GM21737 (cell line): ENCODE data around the gene GARNL3.

ENCODE experiments used
- ATAC-seq: cut with Tn5 transposase; IDR thresholded peaks from one replicate; pipeline ENCODE4 v1.9.1; 2021; ENCODE audit warnings: mild to moderate bottlenecking, moderate library complexity; ENCODE audit not compliant: unreplicated experiment

GARNL3 gene

DNA sequence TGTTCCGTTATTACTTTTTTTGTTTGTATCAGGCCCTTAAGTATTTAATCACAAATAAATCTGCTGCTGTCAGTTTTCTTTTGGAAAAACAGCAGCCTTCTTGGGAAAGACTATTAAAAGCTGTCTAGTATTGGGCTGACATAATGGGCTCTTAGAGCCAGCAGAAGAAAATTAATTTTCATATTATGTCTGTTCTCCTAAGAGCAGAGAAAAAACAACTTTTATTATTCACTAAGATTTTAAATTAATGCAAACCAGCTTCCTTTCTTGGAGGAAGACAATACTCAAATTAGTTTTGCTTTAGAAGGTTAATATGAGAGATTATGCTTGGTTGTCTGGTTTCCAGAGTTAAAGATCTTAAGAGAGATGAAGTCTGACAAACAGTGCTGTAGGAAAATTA, 30.6 kb upstream of the GARNL3 start:
- ATAC-seq: no peak

DNA sequence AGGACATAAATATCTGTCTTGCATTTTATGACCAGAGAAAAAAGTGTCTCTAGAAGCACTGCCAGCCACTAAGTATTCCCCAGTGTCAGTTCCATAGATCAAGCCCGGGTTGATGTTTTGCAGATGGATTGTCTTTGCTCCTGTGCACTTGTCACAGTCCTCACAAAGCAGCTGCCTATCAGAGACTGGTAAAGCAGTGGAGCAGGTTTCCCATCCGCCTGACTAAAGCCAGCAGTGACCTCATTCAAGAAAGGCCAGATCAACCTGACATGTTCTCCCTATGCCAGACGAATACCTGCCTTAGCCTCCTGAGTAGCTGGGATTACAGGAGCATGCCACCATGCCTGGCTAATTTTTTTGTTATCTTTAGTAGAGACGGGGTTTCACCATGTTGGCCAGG, 26.8 kb upstream of the GARNL3 start:
- no peak for ATAC-seq

DNA sequence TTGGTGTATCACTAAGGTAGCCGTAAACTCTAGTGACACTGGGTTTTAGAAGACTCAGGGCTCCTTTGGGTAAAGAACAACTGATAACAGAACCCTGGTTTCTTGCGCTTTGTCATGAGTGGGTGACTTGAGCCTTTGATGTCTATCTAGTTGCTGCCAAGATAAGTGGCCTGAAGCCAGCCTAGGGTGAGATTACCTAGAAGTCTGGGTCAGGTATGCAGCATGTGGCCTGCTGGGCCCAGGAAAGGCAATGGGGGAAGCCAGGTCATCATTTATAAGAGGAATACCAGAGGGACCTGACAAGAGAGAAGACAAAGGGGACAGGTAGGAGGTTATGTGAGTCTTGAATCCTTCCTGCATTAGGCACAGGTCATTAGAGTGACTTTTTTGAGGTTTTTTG, 23.2 kb upstream of the GARNL3 start:
- ATAC-seq: no peak

DNA sequence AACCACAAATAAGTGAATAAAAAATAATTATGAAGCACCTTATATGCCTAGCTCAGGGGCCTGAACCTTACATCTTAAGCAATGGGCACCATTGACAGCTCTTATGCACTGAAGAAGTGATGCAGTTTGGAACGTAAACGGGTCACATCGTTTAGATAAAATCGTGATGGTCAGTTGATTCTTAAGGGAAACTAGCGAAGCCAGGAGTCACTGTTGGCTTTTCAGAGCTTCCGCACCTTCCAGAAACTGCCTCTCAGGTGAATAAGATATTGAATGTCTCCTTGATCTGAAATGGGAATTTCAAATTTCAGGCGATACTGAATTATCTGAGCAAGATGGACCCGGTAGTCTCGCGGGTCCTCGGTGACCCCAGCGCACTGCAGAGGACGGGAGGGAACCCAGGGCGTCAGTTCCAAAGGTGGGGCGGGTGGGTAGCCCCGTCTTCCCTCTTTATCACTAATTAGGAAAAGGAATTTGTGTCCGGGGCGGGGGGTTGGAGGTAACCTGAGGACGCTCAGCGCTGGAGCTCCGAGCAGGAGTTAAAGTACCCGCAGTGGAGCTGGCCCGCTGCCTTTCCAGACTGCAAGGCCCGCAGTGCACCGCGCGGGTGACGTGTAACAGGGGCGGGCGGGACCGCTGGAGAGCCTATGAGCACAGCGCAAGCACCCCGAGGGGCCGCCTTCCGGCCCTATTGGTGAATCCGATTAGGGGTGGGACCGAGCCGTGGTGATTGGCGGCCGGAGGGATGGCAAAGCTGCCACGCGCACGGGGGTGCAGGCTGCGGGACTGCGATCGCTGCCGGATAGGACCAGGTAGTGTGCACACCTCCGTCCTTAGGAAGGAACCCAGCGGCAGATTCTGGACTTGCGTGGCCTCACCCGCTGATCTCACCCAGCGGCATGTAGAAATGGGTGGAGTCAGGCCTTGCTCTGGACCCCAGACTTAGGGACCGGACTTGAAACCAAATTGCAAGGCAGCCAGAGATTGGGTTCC, 19.7 kb upstream of the GARNL3 start:
- peak; percentile 100 for ATAC-seq

DNA sequence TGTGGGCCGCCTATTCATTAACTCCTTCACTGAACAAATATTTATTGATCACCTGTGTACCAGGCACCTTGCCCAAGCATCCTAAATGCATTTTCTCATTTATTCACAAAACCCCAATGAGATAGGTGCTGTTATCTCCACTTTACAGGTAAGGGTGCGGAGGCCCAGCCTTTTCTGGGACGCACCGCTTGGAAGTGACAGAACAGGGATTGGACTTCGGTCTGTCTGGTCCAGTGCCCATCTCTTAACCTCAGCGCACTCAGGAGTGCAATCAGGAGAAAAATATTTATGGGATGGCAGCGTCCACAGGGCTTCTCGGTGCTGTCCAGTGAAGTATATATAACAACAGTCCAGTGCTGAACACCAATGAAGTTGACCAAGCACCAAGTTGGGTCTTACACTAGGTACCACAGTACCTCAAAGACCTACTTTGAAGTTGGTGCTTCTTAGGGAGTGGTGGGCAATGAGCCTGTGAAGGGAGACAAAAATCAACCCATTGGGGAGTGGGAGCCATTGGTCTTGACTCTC, 18.9 kb upstream of the GARNL3 start:
- ATAC-seq: no peak

DNA sequence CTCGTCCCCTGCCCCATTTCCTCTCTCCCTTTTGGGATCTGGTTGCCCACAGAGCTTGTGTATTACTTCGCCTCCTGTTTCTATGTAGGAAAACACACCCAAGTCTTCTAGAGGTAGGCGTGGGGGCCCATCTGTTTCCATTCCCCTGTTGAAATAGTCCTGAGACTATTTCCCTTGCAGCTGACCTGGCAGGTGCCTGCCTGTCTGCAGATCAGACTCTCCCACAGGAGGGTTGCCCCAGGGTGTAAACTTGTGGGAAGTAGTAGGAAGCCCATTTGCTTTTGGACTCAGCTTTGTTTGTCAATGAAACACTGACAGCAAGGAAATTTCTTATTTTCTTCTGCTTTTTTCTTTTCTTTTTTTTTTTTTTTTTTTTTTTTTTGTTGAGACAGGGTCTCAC, 16.3 kb upstream of the GARNL3 start:
- no peak for ATAC-seq

DNA sequence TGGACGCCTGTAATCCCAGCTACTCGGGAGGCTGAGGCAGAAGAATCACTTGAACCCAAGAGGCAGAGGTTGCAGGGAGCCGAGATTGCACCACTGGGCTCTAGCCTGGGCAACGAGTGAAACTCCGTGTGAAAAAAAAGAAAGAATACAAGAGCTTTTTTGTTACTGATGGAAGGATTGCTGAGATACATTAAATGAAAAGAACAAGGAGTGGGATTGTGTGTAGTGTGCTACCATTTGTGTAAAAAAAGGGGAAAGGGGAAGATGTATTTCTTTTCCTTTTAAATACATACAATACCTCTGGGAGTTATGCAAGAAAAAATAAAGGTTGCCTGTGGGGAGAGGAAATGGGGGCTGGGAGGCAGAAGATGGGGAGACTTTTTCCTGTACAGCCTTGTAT, 14.7 kb upstream of the GARNL3 start:
- no peak for ATAC-seq

DNA sequence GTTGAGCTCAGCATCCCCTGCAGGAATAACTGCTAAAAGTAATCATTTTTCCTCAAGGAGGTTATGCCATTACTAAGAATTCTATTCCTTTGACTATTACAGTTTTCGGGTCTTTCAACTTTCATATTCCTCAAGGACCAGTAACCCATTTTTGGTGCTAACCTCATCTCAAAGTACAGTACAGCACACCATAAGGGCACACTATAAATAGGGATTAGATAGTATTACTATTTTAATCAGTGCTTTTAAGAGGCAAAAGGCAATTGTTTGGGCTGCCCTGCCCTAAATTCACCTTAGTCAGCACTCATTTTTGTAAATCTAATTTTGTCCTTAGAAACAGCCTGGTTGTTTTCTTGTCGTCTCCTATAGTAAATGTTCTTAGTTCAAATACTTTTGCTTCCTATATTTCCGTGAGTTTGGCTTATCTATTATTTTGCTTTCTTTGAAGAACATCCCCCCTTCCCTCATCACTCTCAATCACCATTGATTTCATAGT, 13.6 kb upstream of the GARNL3 start:
- ATAC-seq: no peak

DNA sequence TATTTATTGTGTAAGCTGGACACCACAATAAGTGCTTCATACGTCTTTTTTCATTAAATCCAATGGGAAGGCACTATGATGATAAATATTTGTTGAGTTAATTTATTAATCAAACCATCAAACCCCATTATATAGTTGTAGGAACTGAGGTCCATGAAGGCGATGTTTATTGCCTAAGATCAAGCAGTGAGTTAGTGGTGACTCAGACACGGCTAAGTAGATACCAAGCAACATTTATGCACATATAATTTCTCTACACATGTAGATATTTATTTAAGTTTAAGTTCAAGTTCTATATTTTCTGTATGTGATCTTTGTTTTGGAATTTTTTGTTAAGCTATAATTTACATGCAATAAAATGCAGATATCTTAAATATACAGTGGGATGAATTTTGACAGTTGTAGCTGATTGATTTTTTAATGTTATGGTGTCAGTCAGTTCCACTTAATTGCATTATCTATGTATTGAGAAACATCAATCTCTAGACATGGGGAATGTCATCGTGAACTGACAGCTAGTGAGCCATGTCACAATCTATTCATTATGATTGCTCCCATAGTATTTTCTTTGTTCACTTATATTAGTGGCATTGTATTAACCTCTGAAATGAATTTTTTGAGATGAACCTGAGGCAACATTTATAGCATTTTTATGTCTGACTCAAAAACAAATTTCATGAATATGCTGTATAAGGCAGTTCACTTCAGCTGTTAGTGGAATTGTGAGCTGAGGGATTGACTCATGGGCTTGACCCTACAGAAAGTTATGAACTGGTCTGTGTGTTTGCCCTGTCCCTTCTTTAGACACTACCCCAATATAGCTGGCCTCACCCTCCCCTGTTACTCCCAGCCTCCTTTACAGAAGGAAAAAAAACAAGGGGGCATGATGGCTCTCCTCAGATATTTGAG, 11.9 kb upstream of the GARNL3 start:
- no peak for ATAC-seq

DNA sequence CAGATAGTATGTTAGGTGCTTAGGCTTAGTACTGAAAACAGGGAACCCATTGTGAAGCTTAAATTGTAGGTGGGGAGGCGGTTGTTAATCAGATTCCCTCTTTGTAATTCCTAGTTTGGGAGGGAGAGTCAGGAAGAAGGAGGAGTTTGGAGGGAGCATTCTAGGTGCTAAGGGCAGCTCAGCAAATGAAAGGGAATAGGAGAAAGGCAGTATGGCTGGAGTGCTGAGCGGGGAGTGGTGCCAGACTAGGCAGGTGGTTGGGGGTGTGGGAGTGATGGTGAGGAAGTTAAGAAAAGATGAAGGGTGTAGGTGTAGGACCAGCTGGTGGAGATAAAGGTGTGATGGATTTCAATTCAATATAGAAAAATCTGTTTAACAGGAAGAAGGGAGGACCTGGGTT, 11.1 kb upstream of the GARNL3 start:
- ATAC-seq: no peak

DNA sequence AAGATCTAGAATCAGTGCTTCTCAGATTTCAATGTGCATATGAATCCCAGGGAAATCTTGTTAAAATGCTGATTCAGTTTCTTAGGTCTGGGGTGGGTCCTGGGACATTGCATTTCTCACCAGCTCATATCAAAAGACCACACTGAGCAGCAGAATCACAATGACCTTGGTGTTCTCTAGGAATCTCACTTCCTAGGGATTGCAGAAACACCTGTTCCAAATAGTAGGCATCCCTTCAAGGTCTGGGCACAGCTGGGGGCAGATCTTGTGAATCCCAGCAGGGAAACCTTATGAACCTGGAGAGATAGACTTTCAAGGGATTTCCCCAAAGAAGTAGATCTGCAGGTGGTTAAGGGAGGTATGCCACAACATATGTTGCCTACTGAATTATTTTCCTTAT, 8.9 kb upstream of the GARNL3 start:
- no peak for ATAC-seq

DNA sequence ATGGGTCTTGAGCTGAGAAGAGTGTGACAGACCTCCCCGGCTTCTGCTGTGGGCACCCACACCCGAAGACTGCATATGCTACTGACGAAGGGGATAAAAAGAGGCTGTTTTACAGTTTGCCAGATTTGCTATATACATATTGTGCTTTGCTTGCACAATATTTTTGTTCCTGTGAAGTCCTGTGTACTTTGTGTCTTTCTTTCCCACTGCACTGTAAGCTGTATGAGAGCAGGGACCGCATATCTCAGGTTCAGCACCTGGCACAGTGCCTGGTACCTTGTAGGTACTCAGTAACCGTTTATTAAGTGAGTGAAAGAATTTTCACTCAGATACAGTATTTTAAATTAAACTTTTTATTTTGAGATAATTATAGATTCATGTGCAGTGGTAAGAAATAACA, 8.2 kb upstream of the GARNL3 start:
- ATAC-seq: no peak

DNA sequence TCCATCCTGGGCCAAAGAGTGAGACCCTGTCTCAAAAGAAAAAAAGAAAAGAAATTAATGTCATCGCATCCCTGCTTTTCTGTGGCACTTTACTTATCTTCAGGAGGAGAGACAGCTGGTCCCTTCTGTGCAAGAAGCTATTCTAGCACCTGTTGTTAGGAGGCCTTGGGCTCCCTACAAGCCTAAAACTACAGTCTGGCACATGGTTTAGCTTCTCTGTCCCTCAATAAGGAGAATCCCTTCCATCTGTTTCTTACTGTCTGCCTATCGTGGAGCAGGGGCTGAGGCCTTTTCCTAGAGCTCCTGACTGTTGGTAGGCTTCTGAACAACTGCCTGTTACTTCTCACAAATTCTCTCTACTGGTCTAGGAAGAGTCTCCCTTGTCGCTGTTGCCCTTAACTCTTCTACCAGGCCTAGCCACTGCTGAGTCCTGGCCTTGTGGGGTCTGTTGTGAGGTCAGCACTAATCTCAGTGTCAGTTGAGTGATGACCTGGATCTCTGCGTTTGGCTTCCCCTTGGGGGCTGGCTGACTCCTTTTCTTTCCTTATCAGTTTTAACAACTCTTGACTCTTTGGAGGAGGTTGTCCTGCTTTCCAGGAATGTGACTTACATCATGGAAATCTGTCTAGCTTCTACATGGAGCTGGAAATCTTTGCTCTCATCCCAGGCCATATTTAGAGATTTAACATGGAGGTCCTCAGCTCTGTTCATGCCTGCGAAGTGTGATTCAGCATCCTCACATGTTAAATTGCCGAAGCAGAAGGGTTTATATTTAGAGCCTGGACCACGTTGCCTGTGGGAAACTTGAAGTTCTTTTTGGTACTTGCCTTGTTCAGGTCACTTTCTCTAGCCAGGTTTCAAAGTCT, 5.7 kb upstream of the GARNL3 start:
- no peak for ATAC-seq

DNA sequence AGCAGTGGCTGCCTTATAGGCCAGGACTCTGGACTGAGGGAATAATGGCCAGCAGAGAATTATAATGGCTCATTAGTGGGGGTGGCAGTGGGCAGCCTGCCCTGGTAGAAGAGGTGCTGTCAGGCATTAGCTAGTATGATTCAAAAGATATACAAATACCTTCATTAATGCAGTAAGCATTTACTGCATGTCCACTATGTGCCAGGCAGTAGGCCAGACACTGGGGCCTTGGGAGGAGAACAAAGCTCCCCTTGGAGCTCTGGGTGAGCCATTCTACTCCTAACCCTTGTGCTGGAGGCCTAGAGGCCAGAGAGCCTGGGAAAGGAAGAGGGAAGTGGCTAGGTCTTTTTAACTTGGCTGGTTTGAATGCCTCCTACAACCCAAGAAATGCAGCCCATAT, 2.0 kb upstream of the GARNL3 start:
- ATAC-seq: no peak

DNA sequence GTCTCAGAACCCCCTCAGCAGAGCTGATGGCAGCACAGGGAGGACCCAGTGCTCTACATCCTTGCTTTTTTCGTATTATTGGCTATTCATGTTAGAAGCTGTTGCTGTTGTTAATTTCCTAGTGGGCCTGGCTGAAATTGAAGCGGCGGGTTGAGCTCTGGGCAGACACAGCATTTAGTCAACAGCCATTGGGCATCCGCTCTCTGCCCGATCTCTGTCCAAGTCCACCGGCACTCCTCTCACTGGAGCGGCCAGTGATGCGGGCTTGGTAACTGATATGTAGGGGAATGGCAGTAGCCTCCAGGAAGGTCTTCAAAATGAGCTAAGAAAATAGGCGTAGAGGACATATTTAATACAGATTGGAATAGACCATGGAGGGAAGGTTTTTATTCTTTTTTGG, 1.3 kb upstream of the GARNL3 start:
- no peak for ATAC-seq

DNA sequence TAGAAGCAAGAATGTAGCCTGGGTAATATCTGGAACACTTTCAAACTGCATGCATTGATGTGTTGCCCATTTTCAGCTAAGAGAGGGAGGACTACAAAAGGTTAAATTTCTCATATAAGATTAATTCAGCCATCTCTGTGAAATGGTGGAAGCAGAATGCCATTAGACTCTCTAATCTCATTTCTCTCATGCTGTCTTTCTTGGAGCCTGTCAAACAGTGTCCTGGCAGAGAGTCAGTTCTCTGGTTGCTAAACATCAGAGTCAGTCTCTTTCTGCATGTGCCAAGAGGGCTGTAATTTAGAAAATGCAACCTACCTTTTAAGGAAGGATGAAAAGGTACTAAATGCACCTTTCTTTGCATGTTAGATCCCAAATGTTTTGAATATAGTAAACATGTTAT, 910 bp upstream of the GARNL3 start:
- ATAC-seq: no peak

DNA sequence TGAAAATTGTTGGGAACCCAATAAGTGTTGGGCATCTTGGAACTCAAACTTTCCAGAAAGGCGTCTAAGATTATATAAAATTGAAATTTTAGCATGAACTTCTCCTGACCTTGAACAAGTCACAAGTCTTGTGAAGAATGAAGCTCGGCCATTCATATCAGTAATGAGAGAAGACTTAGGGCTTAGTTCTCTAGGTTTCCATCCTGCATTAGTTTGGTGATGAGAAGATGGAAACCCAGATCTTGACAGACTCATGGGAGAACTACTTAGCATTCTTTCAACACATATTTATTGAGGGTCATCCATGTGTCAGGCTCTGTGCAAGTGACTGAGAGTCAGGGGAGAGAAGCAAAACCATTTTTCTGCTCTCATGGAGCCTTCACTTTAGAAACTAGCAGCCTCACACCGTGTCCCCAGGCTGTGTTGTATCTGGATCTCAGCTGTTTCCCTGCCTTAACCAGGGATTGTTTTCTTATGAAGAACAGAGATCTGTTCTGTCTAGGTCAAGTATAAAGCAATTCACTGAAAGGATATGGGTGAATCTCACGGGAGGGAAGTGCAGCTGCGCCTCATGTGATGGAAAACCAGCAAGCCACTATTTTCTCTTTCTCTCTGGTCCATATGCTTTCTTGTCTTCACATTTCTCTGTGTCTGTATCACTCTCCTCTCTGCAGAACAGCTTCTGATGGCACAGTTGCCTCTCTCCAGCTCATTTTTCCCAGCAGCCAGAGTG, 3.4 kb downstream of the GARNL3 start:
- ATAC-seq: no peak

DNA sequence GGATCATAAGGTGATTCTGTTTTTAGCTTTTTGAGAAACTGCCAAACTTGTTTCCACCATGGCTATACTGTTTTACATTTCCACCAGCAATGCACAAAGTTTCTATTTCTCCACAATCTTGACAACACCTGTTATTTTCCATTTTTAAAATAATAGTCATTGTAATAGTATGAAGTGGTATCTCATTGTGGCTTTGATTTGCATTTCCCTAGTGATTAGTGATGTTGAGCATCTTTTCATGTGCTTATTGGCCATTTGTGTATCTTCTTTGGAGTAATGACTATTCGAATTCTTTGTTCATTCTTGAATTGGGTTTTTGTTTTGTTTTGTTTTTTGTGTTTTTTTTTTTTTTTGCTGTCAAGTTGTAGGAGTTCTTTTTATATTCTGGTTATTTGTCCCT, 4.9 kb downstream of the GARNL3 start:
- ATAC-seq: no peak

DNA sequence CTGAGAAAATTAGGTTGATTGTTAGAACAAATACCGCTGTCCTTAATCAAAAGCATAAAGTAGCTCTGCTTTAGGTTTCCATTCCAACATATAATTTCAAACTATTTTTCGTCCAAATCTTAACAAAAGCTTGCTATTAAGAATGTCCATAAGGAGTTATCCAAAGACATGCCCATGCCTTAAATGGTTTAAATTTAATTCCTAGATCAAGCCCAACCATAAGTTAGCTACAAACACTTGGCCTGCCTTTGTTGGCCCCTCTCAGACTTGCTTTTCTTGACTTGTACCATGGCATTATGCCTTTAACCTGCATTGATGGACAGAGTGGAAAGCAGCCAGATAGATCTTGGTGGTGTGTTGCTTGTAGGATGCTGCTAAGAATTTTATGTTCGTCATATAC, 8.8 kb downstream of the GARNL3 start:
- no peak for ATAC-seq

DNA sequence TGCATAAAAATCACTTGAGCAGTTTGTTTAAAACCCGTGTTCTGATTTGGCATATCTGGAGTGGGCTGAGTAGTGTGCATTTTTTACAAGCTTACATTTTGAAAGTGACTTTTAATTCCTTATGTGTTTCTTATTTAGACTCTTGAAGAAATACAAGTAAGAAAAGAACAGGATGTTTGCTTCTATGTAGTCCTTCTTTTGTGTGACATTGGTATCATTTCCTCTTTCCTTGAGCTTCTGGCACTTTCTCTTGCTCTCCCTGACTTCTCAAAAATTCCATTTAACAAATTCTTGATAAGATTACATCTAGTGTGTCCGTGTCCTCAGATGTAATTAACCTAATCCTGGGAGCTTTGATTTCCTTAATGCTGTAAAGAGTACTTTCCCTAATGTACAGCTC, 12.5 kb downstream of the GARNL3 start:
- ATAC-seq: no peak
